ENCODE results near the gene SH3BGR. TPM values are rescaled to one million over a fixed set of nuclear protein-coding genes. Genes with fewer than 3 reads are reported as not detected.

The SH3BGR gene
- polyA plus RNA-seq, 1 experiment, result 2.7 TPM

DNA sequence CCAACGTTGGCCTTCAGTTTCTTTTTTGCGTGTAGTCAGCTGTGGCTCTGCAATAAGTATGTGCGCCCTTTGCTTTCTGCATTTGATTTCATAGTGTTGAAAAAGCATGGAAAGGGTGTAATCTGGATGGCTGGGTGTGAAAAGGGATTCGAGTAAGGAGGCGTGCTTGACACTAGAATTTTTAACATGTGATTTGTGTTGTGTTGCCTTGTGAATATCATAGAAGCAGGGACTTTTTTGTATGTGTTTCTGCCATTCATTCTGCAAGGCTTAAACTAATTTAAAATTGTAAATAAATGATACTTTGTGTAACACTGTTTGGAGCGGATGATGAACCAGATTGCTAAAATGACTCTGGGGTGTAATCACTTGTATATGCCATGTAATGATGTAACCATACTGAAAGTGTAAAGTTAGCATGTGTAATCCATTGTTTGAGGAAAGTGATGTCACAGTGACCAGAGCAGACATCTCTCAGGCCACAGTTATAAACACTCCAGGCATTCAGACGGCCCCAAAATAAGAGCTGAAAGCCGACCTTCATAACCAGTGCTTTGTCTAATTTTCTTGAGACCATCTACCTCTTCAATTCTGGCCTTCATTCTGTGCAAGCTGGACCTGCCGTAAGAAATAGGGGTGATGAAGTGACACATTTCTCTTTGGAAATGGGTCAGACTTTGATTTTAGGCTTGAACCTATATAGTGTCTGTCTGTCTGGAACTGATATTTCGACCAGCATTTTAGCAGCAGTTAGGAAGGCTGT, 618 bp downstream of the SH3BGR start:
- no peak for DNase-seq (ENCODE audit: low read depth, low spot score)
- Histone ChIP-seq H3K4me3 (ENCODE audit: low read depth, low read length) (no peak overlapping the region), H3K27me3 (ENCODE audit: control insufficient read depth, insufficient read depth, low read length) (peaks cover 3% of the 10 kb centered on the region), H3K9me3 (ENCODE audit: control insufficient read depth, insufficient read depth, low read length) (no peaks in the 10 kb centered on the region), H3K27ac (ENCODE audit: low read depth, low read length) (no peak overlapping the region)
- TF ChIP-seq CTCF (IDR thresholded peaks at IDR 0.05; ENCODE audit: low read depth, low read length), result no peak
- ChIA-PET CTCF (interaction anchor here (0.6 kb wide), 2 partner anchors 11 to 66 kb away, joined by 3 read pairs; no protein-coding TSS in a partner anchor), POLR2A (no interaction called here)

GRCh38 chr21:39452970-39453342, 1.2 kb downstream of the SH3BGR start:
- Histone ChIP-seq H3K9me3 (ENCODE audit: control insufficient read depth, insufficient read depth, low read length) (no peaks in the 10 kb centered on the region), H3K27ac (ENCODE audit: low read depth, low read length) (no peak overlapping the region), H3K4me3 (ENCODE audit: low read depth, low read length) (no peak overlapping the region), H3K27me3 (ENCODE audit: control insufficient read depth, insufficient read depth, low read length) (peaks cover 3% of the 10 kb centered on the region)
- no peak for DNase-seq (ENCODE audit: low read depth, low spot score)
- ChIA-PET CTCF (interaction anchor here (0.6 kb wide), 2 partner anchors 11 to 66 kb away, joined by 3 read pairs; no protein-coding TSS in a partner anchor), POLR2A (no interaction called here)
- no peak for TF ChIP-seq CTCF (IDR thresholded peaks at IDR 0.05; ENCODE audit: low read depth, low read length)

- H3K4me3 ChIP-seq (ENCODE audit: low read depth, low read length), result no peak overlapping the region
- CTCF ChIA-PET, result no interaction called here
- H3K9me3 ChIP-seq (ENCODE audit: control insufficient read depth, insufficient read depth, low read length), result no peaks in the 10 kb centered on the region
- no peak overlapping the region for H3K27ac ChIP-seq (ENCODE audit: low read depth, low read length)
- POLR2A ChIA-PET, result no interaction called here
- TF ChIP-seq CTCF (IDR thresholded peaks at IDR 0.05; ENCODE audit: low read depth, low read length), result no peak
- H3K27me3 ChIP-seq (ENCODE audit: control insufficient read depth, insufficient read depth, low read length), result peaks cover 3% of the 10 kb centered on the region
- DNase-seq (ENCODE audit: low read depth, low spot score), result no peak
These were observed 1.9 kb downstream of the SH3BGR start for GRCh38 chr21:39453571-39454179.

DNA sequence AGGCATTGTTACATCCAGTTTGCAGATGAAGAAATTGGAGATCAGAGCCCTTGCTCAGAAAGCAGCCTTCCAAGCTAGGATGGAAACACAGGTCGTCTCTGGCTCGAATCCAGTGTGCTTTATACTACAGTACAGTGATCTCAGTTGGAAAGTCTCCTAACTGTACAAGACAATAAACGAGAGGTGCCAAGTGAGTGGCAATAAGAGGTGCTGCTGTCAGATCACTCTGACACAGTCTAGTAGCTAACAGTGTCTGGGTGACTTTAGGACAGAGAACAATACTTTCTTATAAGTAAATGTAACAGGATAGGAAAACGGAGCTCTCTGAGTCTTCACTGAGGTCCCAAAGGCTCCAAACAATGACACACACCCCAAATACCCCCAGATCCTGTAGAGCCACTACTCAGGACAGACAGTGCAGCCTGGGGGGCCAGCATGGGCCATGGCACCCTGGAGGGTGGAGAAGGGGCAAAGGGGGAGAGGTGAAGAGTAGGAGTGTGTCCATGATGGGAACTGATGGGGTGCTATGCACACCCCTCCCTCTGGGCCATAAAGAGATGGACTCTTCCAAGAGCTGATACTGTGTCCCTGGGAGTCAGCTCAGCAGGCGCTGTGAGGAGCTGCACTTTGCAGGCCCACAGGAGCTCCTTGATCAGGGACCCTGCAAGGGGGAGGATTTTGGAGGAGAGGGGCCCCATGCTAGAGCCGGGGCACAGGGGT, 3.3 kb downstream of the SH3BGR start:
- DNase-seq (ENCODE audit: low read depth, low spot score), result no peak
- H3K9me3 ChIP-seq (ENCODE audit: control insufficient read depth, insufficient read depth, low read length), result no peaks in the 10 kb centered on the region
- no peak for TF ChIP-seq CTCF (IDR thresholded peaks at IDR 0.05; ENCODE audit: low read depth, low read length)
- ChIA-PET CTCF (interaction anchor here (0.6 to 1.4 kb wide), 2 partner anchors 14 to 2000 kb away, joined by 4 to 5 read pairs; no protein-coding TSS in a partner anchor), POLR2A (no interaction called here)
- no peak overlapping the region for H3K4me3 ChIP-seq (ENCODE audit: low read depth, low read length)
- H3K27me3 ChIP-seq (ENCODE audit: control insufficient read depth, insufficient read depth, low read length), result no peaks in the 10 kb centered on the region
- no peak overlapping the region for H3K27ac ChIP-seq (ENCODE audit: low read depth, low read length)

DNA sequence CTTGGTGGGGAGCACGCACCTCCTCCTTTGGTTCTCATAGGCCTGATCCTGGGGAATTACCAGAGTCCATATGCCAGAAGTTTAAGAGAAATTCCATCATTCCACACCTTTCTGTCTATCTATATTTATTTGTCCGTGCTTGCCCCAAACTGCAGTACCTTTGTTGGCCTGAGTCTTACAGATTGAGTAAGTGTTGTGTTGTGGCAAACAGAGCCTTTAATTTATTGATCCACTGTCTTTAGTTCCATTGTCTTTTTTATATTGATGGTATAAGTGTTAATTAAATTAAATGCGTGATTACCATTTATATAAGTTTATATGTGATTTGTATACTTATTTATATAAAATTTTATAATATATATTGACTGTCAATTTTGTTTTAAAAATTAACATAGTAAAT, 4.9 kb downstream of the SH3BGR start:
- Histone ChIP-seq H3K27me3 (ENCODE audit: control insufficient read depth, insufficient read depth, low read length) (no peaks in the 10 kb centered on the region), H3K4me3 (ENCODE audit: low read depth, low read length) (no peak overlapping the region), H3K27ac (ENCODE audit: low read depth, low read length) (no peak overlapping the region), H3K9me3 (ENCODE audit: control insufficient read depth, insufficient read depth, low read length) (no peaks in the 10 kb centered on the region)
- TF ChIP-seq CTCF (IDR thresholded peaks at IDR 0.05; ENCODE audit: low read depth, low read length), result peak; percentile 32
- DNase-seq (ENCODE audit: low read depth, low spot score), result no peak
- ChIA-PET POLR2A (no interaction called here), CTCF (no interaction called here)

Measured in AG04450 (cell line).